Spleen (tissue), 11 donors: ENCODE measurements around the gene ARMS2. TPM values are rescaled to one million over a fixed set of nuclear protein-coding genes. Genes with fewer than 3 reads are reported as not detected.

ENCODE experiments used
- DNase-seq: peaks from one replicate; pipeline ENCODE4 v3.0.0-alpha.2; 2020
- H3K27ac ChIP-seq, 8 donors: fragments of 200-600 bp; sonication (generic) in 7 of 8; 1 replicate in 4 of 8; 2 replicates in 4 of 8; pipeline versions ENCODE4 v1.5.0 to v1.8.0; 2016 to 2021; ENCODE audit warnings: inconsistent platforms in 4 of 8, mild to moderate bottlenecking in 4 of 8, moderate library complexity in 1 of 8
- H3K27me3 ChIP-seq, 7 donors: fragments of 200-600 bp; sonication (generic) in 6 of 7; replicated peaks in 1 of 7; 1 replicate in 4 of 7; 2 replicates in 3 of 7; pipeline versions ENCODE4 v1.5.0 to v1.8.0; 2016 to 2021; ENCODE audit warnings: inconsistent platforms in 3 of 7, mild to moderate bottlenecking in 1 of 7
- H3K36me3 ChIP-seq, 6 donors: fragments of 200-600 bp; sonication (generic) in 5 of 6; 1 replicate in 4 of 6; 2 replicates in 2 of 6; pipeline versions ENCODE4 v1.5.0 to v1.8.0; 2016 to 2021; ENCODE audit warnings: inconsistent platforms in 2 of 6
- H3K4me1 ChIP-seq, 6 donors: fragments of 200-600 bp; sonication (generic) in 5 of 6; 1 replicate in 3 of 6; 2 replicates in 3 of 6; pipeline versions ENCODE4 v1.5.0 to v1.8.0; 2016 to 2021; ENCODE audit warnings: inconsistent platforms in 3 of 6
- H3K4me3 ChIP-seq, 8 donors: fragments of 200-600 bp; sonication (generic) in 7 of 8; 1 replicate in 4 of 8; 2 replicates in 4 of 8; pipeline versions ENCODE4 v1.5.0 to v1.8.0; 2016 to 2021; ENCODE audit warnings: inconsistent platforms in 4 of 8, mild to moderate bottlenecking in 4 of 8, moderate library complexity in 2 of 8
- H3K9me3 ChIP-seq, 8 donors: fragments of 200-600 bp; sonication (generic) in 7 of 8; 1 replicate in 4 of 8; 2 replicates in 4 of 8; pipeline versions ENCODE4 v1.5.0 to v1.8.0; 2016 to 2021; ENCODE audit warnings: inconsistent platforms in 4 of 8
- POLR2A ChIP-seq, 3 donors: fragments of 450-650 bp; IDR thresholded peaks; one replicate each; pipeline ENCODE4 v1.5.1; 2017; ENCODE audit warnings: antibody characterized with exemption in 3 of 3, mild to moderate bottlenecking in 1 of 3
- POLR2AphosphoS5 ChIP-seq, 3 donors: sonication (generic); formaldehyde crosslinking; IDR thresholded peaks; one replicate each; pipeline ENCODE4 v1.5.1; 2017; ENCODE audit warnings: antibody characterized with exemption in 3 of 3
- WGBS, 5 donors: extraction: QIAGEN DNeasy Blood & Tissue Kit in 3 of 5; methylation state at CpG; one replicate each; pipeline versions ENCODE4 v1.1.5 to v1.1.7; 2013 to 2018; 5-methylcytosine and 5-hydroxymethylcytosine counted together
- intact Hi-C: fragments of 100-400 bp; cut with DNase I; formaldehyde crosslinking; loops from one replicate; pipeline ENCODE4 v1.15.0; 2023; ENCODE audit warnings: low total_unique reads
- polyA plus RNA-seq, 3 donors: library from polyadenylated mRNA; stranded (reverse); fragments of 200-250 nt; gene quantifications; one replicate each; pipeline ENCODE4 v1.2.1, GENCODE V29; 2013
- total RNA-seq, 7 donors: library from RNA; depleted of rRNA in 3 of 7; stranded (reverse); fragments of >200 nt in 3 of 7; fragmentation: NEBNext Ultra II Directional in 4 of 7; extraction: Animal tissue kit (Norgen Biotek cat#: 25700) in 4 of 7; gene quantifications; one replicate each; pipeline versions ENCODE4 v1.1.0 to v1.2.1, GENCODE V29; 2016 to 2021
- TF ChIP-seq, protein P1 (sequence below), 11 experiments: fragments of 200-600 bp in 7 of 11; fragments of 450-650 bp in 4 of 11; sonication (generic) in 4 of 11; IDR thresholded peaks in 8 of 11; conservative IDR thresholded peaks in 3 of 11; 1 replicate in 7 of 11; 2 replicates in 4 of 11; pipeline versions ENCODE4 v1.4.0 to v1.8.0; 2016 to 2021; ENCODE audit warnings: antibody characterized with exemption in 11 of 11, inconsistent platforms in 4 of 11, mild to moderate bottlenecking in 1 of 11
- donor health status: healthy with polysubstance abuse.
- donor health status: DM: no; HTN: no; CAD: no; lungs with moderate emphysema.
- donor health status: DM: no; HTN: no; CAD: no.
- donor health status: Bipolar disorder and iron deficiency.
- donor health status: healthy.
- donor health status: DM: no; HTN: no; CAD: no.
- donor health status: DM: yes; HTN: yes; CAD: no.

Gene ARMS2
- total and polyA plus RNA-seq, 10 donors = not detected

- WGBS, 5 donors = 84 to 91% (median 90%) methylated on average over 10 of the region's 10 CpGs
- no peak overlapping the region for H3K4me3 ChIP-seq
- H3K27me3 ChIP-seq = peaks cover 0 to 57% (median 0%) of the 10 kb centered on the region in 7 donors
- TF ChIP-seq, protein P1, sequence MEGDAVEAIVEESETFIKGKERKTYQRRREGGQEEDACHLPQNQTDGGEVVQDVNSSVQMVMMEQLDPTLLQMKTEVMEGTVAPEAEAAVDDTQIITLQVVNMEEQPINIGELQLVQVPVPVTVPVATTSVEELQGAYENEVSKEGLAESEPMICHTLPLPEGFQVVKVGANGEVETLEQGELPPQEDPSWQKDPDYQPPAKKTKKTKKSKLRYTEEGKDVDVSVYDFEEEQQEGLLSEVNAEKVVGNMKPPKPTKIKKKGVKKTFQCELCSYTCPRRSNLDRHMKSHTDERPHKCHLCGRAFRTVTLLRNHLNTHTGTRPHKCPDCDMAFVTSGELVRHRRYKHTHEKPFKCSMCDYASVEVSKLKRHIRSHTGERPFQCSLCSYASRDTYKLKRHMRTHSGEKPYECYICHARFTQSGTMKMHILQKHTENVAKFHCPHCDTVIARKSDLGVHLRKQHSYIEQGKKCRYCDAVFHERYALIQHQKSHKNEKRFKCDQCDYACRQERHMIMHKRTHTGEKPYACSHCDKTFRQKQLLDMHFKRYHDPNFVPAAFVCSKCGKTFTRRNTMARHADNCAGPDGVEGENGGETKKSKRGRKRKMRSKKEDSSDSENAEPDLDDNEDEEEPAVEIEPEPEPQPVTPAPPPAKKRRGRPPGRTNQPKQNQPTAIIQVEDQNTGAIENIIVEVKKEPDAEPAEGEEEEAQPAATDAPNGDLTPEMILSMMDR (IDR thresholded peaks at IDR 0.05 in 8 of 11, conservative IDR thresholded peaks at IDR 0.05 in 3 of 11) = no peak
- TF ChIP-seq POLR2A (IDR thresholded peaks at IDR 0.05) = no peak
- TF ChIP-seq POLR2AphosphoS5 (IDR thresholded peaks at IDR 0.05) = no peak
- no peak overlapping the region for H3K27ac ChIP-seq
- intact Hi-C loops = no loop called here
- no peaks in the 10 kb centered on the region for H3K36me3 ChIP-seq
- DNase-seq = peak; percentile 54
- peaks cover 5 to 15% (median 10%) of the 10 kb centered on the region in 6 donors for H3K4me1 ChIP-seq
- peaks cover 0 to 5% (median 0%) of the 10 kb centered on the region in 8 donors for H3K9me3 ChIP-seq
These were observed 25.8 kb downstream of the ARMS2 start for GRCh38 chr10:122480146-122480833.

GRCh38 chr10:122481296-122482056, 27.0 kb downstream of the ARMS2 start:
- Histone ChIP-seq H3K4me1 (peaks cover 0 to 14% (median 0%) of the 10 kb centered on the region in 6 donors), H3K27me3 (peaks cover 0 to 45% (median 0%) of the 10 kb centered on the region in 7 donors), H3K9me3 (peaks cover 0 to 5% (median 0%) of the 10 kb centered on the region in 8 donors), H3K36me3 (no peaks in the 10 kb centered on the region), H3K4me3 (no peak overlapping the region), H3K27ac (no peak overlapping the region)
- intact Hi-C loops = no loop called here
- peak; percentile 31 for DNase-seq
- TF ChIP-seq, protein P1 (IDR thresholded peaks at IDR 0.05 in 8 of 11, conservative IDR thresholded peaks at IDR 0.05 in 3 of 11) = no peak
- no peak for TF ChIP-seq POLR2A (IDR thresholded peaks at IDR 0.05)
- no peak for TF ChIP-seq POLR2AphosphoS5 (IDR thresholded peaks at IDR 0.05)
- 79 to 91% (median 81%) methylated on average over 6 of the region's 6 CpGs for WGBS, 5 donors

- no peaks in the 10 kb centered on the region for H3K36me3 ChIP-seq
- H3K9me3 ChIP-seq = peaks cover 0 to 5% (median 0%) of the 10 kb centered on the region in 8 donors
- WGBS, 5 donors = 80 to 91% (median 88%) methylated on average over 9 to 11 of the region's 11 CpGs
- intact Hi-C loops = no loop called here
- peaks cover 0 to 21% (median 0%) of the 10 kb centered on the region in 7 donors for H3K27me3 ChIP-seq
- H3K27ac ChIP-seq = no peak overlapping the region
- H3K4me3 ChIP-seq = no peak overlapping the region
- DNase-seq = peak; percentile 54
- H3K4me1 ChIP-seq = peaks cover 0 to 13% (median 0%) of the 10 kb centered on the region in 6 donors
- TF ChIP-seq, protein P1 (IDR thresholded peaks at IDR 0.05 in 8 of 11, conservative IDR thresholded peaks at IDR 0.05 in 3 of 11) = no peak
- TF ChIP-seq POLR2A (IDR thresholded peaks at IDR 0.05) (no peak), POLR2AphosphoS5 (IDR thresholded peaks at IDR 0.05) (no peak)
These were observed 30.0 kb downstream of the ARMS2 start for GRCh38 chr10:122484276-122485060.
